Cerebellar nuclear complex (tissue), 1 donor: ENCODE results near the gene ZNF568.

Experiments used
- DNase-seq, 2 experiments: peaks; one replicate each; lab custom pipeline; 2025; lab: John Stamatoyannopoulos, UW

Gene ZNF568

DNA sequence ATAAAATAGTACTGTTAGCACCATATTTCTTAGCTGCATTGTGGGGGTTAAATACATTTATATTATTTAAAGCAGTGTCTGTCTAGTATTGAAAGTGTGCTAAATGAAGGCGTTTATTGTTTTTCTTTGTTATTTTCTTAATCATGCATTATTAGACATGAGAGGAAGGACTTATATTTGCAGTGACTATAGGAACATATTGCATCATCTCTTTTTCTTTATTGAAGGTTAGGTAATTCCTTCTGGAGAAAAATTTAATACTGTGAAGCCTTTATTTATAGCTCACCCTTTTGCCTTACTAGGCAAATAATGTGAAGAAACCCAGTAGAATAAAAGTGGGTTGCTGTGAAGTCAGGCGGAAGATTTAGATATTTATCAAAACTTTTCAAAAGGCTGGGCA is 83.2 kb downstream of the ZNF568 start:
- DNase-seq = no peak

DNA sequence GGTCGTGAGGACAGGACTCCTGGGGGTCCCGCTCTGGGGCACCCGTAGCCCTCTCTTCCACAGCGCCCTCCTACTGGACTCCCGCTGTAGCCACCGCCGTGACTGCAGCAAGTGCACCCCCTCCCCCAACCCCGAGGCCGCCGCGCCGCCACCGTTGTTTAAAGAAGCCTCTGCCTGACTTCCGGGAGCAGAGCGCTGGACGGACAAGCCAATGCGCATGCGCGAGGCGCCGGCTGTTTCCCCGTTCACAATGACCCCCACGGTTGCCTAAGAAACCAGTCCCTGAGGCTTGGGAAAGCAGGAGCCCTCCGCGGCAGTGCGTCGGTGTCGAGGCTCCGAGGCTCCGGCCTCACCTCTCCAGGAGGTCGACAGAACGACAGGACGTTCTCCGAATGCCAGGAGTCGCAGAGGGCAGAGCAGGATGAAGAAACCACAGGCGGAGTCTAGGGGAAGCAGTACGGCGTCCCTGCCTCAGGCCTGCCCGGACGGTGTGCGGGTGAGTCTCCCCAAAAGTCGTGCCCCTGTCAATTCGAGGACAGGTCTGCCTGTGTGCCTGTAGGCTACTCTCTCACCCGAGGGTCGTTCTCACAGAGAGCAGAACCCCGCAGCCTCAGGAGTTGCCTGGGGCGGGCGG is 91.6 kb downstream of the ZNF568 start:
- DNase-seq = no peak

DNA sequence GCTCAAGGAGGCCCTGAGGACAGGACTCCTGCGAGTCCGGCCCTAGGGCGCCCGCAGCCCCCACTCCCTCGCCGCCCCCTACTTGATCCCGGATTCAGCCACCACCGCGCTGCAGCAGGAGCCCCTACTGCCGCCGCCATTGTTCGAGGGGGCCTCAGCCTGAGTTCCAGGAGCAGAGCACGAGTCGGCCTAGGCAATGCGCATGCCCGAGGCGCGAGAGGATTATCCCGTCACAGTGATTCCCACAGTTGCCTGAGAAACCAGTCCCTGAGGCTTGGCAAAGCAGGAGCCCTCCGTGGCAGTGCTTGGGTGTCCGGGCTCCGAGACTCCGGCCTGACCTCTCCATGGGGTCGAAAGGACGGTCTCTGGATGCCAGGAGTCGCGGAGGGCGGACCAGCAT is 93.7 kb downstream of the ZNF568 start:
- no peak for DNase-seq

DNA sequence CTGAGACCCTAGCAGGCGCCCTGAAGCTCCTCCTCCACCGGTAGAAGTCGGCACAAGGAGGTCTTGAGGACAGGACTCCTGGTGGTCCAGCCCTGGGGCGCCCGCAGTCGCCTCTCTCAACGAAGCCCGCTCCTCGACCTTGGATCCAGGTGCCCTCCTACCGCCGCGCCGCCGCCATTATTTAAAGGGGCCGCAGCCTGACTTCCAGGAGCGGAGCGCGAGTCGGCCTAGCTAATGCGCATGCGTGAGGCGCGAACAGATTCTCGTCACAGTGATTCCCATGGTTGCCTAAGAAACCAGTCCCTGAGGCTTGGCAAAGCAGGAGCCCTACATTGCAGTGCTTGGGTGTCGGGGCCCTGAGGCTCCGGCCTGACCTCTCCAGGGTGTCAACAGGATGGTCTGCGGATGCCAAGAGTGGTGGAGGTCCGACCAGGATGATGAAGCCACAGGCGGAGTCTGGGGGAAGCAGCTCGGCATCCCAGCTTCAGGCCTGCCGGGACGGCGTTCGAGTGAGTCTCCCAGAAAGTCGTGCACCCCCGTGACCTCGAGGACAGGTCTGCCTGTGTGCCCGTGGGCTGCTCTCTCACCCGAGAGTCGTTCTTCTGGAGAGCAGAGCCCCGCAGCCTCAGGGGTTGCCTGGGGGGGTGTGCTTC is 96.1 kb downstream of the ZNF568 start:
- DNase-seq = no peak

DNA sequence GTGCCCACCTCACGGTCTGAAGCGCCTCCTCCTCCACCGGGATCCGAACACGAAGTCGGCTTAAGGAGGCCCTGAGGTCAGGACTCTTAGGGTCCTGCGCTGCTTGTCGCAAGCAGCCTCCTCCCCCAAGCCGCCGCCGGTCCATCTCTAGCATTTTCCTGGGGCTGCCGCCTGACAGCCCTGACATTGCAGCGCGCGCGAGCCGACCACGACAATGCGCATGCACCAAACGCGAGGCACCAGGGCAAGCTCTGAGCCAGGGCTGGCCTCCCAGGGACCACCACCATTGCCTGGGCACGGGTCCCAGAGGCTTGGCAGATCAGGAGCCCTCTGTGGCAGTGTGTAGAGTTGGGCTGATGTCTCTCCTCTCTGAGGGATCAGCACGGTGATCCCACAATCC is 98.3 kb downstream of the ZNF568 start:
- DNase-seq = no peak

DNA sequence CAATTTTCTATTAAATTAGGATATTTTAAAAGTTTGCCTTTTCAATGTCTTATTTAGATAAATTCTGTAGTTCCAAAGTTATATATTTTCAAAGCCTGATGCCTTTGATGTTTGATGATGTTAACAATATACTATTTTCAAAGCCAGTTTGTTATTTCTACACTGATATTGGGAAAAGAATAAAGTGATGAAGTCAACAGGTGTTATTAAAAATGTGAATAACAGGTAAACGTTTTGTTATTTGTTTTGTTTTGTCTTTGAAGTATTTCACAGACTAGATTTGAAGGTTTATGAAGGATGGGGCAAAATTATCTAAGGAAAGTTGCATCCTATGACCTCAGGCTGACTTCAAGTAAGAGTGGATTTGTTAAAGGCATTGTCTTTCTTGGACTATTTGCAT is 129.0 kb downstream of the ZNF568 start:
- no peak for DNase-seq
